ENCODE results near the gene SLC45A2.

Gene SLC45A2

GRCh38 chr5:34001241-34001841 lies 16.8 kb upstream of the SLC45A2 start:
- peak overlapping the region; percentile 27; the same call in 1 of the 2 replicates for H3K27ac ChIP-seq
- TF ChIP-seq ZFX (IDR thresholded peaks at IDR 0.05; ENCODE audit: borderline replicate concordance) (no peak), CTCF (IDR thresholded peaks at IDR 0.05) (no peak)

DNA sequence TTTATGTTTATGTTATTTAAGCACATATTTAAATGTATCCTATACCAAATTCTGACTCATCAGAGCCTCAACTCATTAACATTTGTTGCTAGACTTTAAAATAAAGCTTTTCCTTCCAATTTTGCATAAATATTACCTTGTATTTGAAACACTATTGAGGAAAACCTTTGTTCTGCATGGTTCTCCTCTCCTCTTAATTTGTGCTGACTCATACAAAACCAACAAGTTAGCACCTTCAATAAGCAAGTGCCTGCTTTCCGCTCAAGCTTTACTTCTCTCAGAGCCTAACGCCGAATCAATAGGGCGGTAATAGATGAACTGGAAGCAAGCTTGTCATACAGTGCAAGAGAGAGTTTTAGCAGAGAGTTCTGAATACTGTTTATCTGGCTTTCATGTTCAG lies 15.5 kb upstream of the SLC45A2 start:
- H3K27ac ChIP-seq, result no peak overlapping the region
- TF ChIP-seq CTCF (IDR thresholded peaks at IDR 0.05) (no peak), ZFX (IDR thresholded peaks at IDR 0.05; ENCODE audit: borderline replicate concordance) (no peak)

GRCh38 chr5:33997331-33997983 lies 13.0 kb upstream of the SLC45A2 start:
- peak; percentile 84 for TF ChIP-seq CTCF (IDR thresholded peaks at IDR 0.05)
- no peak for TF ChIP-seq ZFX (IDR thresholded peaks at IDR 0.05; ENCODE audit: borderline replicate concordance)
- no peak overlapping the region for H3K27ac ChIP-seq

DNA sequence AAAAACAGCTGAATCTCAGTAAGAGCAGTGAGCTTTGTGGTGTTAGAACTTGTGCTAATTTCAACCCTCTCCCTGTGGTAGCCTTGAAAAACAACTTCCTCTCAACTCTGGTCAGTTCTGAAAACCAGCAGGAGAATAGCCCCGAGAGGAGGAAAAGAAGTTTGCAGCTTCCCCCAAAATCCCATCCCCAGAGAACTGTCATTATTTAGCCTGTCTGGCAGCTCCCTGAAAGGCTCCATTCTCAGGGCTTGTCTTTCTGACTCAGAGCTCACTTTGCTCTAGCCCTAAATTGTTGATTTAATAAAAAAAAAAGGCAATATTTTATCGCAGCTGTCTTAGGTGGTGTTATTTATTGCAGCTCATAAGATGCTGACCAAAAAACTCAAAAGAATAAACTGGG lies 11.4 kb upstream of the SLC45A2 start:
- no peak overlapping the region for H3K27ac ChIP-seq
- TF ChIP-seq CTCF (IDR thresholded peaks at IDR 0.05) (no peak), ZFX (IDR thresholded peaks at IDR 0.05; ENCODE audit: borderline replicate concordance) (no peak)

- TF ChIP-seq CTCF (IDR thresholded peaks at IDR 0.05), result no peak
- TF ChIP-seq ZFX (IDR thresholded peaks at IDR 0.05; ENCODE audit: borderline replicate concordance), result no peak
- no peak overlapping the region for H3K27ac ChIP-seq
These were observed 10.4 kb upstream of the SLC45A2 start for GRCh38 chr5:33994845-33995244.

GRCh38 chr5:33992864-33993263 lies 8.4 kb upstream of the SLC45A2 start:
- TF ChIP-seq CTCF (IDR thresholded peaks at IDR 0.05) (no peak), ZFX (IDR thresholded peaks at IDR 0.05; ENCODE audit: borderline replicate concordance) (no peak)
- H3K27ac ChIP-seq, result no peak overlapping the region

- H3K27ac ChIP-seq, result no peak overlapping the region
- TF ChIP-seq CTCF (IDR thresholded peaks at IDR 0.05) (no peak), ZFX (IDR thresholded peaks at IDR 0.05; ENCODE audit: borderline replicate concordance) (no peak)
These were observed 954 bp upstream of the SLC45A2 start for GRCh38 chr5:33985447-33985846.
